ENCODE results near the gene CAMTA1.

The CAMTA1 gene

DNA sequence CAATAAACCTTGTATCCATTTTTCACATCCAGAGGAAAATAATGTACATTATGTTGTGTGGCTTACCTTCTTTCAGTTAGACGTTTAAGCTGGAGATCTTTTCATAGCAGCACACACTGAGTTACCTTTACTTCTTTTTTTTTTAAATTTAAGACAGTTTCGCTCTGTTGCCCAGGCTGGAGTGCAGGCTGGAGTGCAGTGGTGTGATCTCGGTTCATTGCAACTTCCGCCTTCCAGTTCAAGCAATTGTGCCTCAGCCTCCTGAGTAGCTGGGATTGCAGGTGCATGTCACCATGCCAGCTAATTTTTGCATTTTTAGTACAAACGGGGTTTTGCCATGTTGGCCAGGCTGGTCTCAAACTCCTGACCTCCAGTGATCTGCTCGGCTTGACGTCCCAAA is 7.4 kb upstream of the CAMTA1 start:
- no peak for DNase-seq

DNA sequence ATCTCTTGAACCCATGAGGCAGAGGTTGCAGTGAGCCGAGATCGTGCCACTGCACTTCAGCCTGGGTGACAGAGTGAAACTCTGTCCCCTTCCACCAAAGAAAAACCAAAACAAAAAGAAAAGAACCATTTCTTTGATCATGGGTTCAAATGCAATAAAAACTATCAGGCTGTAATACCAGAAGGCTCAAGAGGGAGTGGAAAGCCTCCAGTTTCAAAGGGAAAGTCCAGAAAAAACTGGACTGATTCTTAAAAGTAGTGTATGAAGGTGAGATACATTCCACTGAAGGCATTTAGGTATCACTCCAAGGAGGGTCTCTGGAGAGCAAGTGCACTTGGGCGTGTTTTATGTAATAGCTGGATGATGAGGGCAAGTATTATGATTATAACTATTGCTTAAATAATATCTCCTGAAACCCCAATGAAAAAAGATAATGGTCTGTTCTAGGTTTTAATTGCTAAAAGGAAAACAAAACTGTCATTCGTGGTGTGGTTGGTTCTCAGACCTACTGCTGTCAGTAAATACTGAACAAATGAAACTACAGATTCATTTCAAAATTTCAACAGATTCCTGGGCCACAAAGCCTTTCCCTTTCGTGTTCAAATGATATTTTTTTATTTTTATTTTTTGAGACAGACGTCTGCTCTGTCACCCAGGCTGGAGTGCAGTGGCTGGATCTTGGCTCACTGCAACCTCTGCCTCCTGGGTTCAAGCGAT is 6.0 kb upstream of the CAMTA1 start:
- no peak for DNase-seq

DNA sequence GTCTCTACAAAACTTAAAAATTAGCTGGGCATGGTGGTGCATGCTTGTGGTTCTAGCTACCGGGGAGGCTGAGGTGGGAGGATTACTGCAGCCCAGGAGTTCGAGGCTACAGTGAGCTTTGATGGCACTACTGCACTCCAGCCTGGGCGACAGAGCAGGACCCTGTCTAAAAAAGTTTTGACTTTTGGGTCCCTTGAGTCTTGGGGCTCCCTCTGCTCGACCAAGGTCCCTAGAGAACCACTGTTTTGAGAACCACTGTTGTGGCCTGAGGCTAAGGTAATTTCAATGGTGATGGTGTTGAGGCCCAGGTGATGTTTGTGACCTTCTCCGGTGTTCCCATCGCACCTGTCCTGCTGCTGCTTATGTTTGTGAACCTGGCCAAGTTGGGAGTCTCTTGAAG is 3.1 kb upstream of the CAMTA1 start:
- DNase-seq: no peak

DNA sequence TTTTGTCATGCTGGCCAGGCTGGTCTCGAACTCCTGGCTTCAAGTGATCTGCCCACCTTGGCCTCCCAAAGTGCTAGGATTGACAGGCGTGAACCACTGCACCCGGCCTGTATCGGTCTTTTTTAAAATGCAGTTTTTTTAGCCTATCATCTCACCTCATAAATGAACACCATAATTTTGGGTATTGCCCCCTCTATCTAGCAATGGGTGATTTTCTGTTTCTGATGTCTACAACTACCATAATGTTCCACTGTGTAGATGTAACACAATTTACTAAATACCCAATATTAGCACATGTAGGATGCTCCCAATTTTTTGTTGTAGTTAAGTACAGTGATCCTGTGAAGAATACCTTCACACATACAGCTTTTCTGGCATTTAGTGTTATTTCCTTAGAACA is 2.0 kb upstream of the CAMTA1 start:
- DNase-seq: no peak

DNA sequence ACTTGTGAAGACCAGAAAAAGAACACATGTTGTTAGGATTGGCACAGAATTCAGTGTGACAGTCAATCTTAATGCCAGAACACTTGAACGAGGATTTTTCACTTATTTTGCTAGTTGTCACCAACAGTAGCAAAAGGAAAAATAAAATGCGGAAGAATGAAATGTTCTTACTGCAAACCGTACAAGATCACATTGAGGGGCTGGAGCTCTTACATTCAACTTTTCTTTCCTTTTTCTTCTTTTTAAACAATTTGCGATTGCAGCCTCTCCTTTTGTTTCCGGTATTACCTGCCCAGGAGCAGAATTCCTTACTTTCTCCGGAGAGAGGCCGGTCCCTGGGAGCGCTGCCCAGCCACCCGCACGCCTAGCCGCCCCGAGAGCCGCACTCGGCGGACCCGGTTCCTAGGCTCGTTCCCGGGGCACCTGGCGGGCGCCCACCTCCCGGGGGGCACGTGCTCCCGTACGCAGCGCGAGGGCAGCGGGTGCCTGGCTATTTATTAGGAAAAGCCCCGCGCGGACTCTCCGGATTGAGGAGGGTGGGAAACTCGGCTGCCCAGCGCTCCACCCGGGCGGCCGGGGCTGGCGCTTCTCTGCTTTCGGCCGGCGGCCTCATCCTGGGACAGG is 1.2 kb upstream of the CAMTA1 start:
- DNase-seq: no peak

DNA sequence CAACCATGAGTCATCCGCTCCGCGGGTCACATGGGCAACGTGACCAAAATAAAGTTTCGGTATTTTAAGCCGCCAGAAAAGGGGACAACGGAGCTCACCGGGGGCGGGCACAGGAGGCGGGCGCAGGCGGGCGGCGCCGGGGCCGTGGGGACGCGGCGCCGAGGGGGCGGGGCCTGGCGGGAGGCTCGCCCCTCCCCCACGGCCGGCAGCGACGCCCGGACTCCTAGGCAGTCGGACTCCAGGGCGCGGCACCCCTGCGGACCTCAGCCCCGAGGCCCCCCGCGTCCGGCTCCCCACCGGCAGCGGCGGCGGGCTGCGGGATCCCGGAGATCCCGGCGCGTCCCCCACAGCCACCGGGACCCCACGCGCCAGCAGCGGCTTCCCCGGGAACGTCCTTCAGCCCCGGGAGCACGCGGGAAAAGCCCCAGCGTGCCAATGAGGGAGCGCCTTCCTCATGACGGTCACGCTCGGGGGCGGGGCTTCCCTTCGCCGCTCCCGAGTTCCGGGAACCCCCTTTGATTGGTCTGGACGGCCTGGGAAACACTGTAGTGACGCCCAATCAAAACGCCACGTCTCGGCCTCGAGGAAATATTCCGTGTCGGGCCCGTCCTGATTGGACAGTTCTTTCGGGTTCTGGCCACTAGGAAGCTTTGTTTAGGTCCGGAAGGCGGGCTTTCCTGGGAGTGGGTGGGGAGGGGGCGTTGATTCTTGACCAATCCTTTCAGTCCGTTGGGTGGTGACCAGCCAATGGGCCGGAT is 515 bp upstream of the CAMTA1 start:
- peak; percentile 100 for DNase-seq

DNA sequence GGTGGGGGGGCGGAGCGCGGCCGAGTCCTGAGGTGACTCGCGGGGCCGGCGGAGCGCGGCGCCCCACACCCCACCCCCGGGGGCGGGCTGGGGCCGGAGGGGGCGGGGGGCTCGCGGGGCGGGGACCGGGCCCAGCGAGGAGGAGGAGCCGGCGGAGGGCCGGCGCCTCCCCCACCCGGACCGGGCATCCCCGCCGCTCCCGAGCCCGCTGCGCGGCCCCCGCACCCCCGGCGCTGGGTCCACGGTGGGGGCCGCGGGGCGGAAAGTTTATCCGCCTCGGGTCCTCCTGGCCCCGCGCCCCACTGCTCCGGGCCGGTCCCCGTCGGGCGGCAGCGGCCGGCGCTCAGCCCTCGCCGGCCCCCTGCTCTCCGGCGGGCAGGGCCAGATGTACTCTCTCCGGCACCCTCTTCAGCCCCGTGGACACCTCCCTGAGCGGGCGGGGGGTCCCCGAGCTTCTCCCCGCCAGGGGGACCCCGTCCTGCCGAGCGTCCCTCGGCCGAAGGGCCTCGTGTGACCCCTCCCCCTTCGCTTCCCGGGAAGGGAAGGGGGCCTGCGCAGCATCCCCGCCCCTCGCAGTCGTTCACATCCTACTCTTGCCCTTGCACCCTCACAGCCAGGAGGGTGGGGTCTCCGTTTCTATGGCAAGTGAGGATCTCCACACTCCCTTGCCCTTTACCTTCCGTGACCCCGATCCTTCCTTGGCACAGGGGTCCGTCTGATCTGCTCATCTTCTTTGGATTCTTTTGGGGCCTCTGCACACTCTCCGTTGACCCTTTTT is 663 bp downstream of the CAMTA1 start:
- DNase-seq: peak; percentile 32

DNA sequence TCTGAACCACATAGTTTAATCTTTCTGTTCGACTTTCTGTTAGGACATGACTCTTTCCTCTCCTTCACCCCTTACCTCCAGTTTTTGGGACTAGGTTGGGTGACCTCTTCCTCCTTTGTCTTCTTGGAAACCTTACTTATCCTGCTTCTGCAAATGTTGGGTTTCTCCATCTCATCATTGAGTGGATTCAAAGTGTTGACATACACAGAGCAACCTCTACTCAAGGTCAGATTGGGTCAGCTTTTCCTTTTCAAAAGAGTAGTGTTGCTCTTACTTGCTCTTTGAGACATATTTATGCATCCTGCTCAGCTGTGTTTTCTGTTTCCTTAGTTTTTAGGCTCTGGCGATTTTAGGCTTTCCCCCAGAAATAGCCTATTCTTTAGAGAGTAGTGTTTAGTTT is 3.7 kb downstream of the CAMTA1 start:
- no peak for DNase-seq

DNA sequence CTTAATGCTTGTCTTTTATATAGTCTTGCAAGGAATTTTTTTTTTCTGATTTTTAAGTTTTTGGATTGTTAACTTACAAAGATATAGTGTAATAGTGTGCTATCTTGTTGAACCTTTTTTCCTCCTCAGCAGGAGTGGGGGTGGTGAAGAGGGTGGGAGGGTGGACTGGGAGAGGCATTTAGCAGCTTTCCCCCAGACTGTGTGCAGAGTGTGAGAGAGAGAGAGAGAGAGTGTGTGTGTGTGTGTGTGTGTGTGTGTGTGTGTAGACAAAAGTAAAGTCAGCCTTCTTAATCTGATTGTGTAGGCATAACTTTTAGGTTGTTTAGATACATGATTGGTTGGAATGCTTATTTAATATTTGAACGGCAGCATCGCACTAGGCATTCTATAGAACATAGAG is 4.9 kb downstream of the CAMTA1 start:
- DNase-seq: no peak

DNA sequence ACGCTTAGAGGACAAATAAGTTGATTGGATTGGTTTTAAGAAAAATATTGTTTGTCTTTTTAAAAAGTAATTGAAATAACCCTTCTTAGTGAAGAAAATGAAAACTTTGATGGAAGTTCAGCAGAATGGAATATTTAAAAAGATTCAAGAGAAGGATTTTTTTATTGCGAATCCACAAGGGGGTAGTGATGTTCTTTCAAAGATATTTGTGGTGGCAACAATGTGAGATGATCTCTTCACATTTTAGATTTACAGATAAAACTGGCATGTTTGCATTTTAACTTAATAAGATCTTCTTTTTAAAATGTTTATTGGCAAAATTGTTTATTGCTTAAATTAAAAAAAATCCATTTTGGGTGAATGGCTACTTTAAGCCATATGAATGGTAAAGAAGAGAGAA is 8.9 kb downstream of the CAMTA1 start:
- DNase-seq: no peak

DNA sequence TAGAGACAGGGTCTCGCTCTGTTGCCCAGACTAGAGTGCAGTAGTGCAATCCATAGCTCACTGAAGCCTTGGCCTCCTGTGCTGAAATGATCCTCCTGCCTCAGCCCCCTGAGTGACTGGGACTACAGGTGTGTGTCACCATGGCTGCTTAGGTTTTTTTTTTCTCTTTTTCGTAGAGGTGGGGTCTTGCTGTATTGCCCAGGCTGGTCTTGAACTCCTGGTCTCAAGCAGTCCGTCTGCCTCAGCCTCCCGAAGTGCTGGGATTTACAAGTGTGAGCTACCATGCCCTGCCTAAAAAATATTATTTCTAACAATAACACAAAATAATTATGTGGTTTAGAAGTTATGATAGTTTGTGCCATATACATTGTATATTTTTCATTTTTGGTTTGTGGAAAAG is 9.9 kb downstream of the CAMTA1 start:
- DNase-seq: no peak

DNA sequence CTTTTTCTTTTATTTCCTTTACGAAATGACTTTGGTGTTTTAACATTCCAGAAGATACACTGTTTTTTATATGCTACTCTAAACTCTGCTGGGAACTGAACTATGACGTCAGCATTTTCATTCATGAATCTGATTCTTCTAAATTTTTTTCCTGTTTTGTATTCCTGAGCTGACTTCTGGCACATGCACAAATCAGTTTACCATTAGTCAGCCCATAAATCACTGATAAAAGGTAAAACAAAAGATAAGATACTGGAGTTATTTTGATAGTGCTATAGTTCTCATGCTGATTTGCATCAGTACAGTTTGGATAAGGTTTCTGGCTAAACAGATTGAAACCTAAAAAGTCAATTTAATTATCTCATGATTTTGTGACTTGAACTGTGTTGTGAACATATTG is 10.4 kb downstream of the CAMTA1 start:
- no peak for DNase-seq

DNA sequence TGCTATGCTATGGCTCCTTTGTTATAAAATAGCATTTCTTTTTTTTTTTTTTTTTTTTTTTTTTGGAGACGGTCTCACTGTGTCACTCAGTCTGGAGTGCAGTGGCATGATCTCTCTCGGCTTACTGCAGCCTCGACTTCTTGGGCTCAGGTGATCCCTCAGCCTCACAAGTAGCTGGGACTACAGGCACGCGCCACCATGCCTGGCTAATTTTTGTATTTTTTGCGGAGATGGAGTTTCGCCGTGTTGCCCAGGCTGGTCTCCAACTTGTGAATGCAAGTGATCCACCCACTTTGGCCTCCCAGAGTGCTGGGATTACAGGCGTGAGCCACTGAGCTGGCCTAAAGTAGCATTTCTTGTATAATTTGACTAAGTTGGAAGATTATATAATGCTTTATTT is 10.8 kb downstream of the CAMTA1 start:
- no peak for DNase-seq

DNA sequence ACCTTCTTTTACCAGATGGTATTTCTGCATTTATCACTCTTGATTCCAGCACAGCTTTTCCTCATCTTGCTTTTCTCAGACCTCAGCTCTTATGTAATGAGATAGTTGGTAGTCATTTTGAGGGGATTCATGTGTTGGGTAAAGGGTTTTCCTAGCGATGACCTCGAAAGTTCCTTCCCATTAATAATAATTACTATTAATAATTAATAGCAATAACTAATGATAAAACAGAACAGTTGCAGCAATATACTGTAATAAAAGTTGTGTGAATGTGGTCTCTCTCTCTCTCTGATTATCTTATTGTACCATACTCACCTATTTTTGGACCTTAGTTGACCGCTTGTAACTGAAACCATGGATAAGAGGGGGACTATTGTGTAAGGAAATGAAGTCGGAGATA is 14.2 kb downstream of the CAMTA1 start:
- no peak for DNase-seq

DNA sequence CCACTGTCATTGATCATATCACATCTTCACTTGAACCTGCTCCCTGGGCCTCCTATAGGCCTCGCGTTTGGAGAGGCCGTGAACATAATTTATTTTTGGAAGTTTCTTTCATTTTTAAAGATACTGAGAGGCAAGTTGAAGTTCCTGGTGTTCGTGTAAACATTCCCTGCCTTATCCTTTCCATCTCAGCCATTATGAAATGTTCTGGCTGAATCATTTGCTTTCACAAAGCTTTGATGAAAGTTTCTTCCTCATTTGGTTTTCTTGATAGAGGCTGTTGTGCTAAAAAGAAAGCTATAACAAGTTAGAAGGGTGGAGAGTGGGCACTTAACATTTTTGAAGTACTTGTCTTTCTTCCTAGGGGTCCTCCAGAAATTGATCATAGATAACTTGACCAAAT is 15.5 kb downstream of the CAMTA1 start:
- no peak for DNase-seq

DNA sequence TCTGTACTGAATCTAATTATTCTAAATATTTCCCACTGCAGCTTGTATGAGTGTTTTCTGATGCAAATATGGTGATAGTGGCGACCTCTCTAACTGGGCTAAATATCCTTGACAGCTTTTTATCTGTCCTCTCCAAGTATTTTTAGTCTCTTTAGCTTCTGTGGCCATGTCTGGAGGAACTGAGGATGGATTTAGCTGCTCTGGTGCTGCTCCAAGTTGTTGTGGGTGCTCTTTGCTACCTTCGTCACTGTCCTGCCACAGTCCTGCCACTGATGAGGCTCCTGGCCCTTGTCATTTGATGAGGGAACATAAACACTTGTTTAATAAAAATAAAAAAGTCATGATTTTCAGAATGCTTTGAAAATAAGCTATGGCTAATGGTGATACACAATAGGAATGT is 15.9 kb downstream of the CAMTA1 start:
- no peak for DNase-seq

DNA sequence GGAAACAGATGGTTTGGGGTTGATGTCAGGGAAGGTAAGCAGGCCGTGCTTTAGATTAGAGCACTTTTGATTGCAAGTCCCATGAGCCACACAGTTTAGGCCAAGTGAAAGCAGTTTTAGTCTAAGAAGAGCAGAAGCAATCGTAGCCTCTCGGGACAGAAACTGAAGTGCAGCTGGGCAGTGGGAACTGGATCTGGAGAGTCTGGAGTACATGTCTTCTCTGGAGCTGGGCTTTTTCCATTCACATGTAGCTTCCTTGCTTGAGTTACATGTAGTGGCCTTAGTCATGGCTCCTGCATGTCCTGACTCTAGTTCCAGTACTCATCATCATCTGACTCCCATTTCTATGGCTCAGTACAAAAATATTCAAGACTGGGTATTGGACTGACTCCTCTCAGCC is 16.7 kb downstream of the CAMTA1 start:
- no peak for DNase-seq

DNA sequence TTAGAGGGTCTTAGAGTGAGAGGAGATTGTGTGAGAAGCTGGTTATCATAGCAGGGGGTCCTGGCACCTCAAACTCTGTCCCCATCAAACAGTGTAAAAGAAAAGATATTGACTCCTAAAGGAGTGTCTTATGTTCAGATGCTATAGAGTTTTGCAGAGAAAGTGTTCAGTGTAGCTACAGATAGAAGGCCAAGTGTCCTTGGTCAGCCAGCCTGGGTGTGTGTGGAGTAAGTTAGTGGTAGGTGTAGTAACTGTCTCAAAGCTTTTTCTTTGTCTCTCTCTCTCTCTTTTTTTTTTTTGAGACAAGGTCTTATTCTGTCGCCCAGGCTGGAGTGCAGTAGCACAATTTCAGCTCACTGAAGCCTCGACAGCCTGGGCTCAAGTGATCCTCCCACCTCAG is 17.2 kb downstream of the CAMTA1 start:
- no peak for DNase-seq

DNA sequence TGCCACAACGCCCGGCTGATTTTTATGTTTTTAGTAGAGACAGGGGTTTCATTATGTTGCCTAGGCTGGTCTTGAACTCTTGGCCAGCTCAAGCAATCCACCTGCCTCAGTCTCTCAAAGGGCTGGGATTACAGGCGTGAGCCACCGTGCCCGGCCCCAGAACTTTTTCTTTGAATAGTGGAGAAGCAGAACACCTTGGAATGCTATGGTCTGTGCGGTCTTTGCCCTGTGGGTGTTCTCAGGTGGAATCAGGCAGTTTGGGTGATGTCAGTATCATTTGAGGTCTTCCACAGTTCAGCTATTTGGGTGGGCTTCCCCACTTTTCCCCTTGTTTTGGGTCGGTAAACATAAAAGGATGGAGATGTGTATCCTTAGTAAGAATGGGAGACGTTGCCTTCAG is 17.6 kb downstream of the CAMTA1 start:
- DNase-seq: no peak

DNA sequence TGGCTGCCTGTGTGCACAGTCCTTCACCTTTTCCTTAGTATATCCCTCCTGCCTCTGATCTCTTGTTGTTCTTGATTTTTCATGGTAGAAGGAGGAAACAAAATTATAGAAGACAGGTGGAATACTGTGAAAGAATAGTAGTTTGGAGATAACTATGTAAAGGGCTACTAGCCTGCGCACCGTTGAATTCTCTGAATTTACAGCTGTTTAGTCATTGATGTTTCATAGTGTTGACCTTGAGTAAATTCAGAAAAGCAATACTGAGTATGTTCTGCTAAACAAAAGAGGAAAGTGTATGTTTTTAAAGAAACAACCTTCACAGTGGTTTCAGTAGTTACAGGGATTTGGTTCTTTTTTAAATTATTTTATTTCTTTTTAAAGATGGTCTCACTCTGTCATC is 18.1 kb downstream of the CAMTA1 start:
- no peak for DNase-seq

DNA sequence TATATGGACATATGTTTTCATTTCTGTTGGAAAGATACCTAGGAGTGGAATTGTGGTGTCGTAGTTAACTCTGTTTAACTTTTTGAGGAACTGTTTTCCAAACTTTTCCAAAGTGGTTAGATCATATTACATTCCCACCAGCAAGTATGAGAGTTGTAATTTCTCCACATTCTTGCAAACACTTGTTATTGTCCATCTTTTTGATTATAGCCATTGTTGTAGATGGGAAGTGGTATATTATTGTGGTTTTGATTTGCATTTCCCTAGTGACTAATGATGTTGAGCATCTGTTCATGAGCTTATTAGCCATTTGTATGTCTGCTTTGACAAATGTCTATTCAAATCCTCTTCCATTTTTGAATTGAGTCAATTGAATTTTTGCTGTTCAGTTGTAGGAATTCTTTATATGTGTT is 19.8 kb downstream of the CAMTA1 start:
- no peak for DNase-seq

DNA sequence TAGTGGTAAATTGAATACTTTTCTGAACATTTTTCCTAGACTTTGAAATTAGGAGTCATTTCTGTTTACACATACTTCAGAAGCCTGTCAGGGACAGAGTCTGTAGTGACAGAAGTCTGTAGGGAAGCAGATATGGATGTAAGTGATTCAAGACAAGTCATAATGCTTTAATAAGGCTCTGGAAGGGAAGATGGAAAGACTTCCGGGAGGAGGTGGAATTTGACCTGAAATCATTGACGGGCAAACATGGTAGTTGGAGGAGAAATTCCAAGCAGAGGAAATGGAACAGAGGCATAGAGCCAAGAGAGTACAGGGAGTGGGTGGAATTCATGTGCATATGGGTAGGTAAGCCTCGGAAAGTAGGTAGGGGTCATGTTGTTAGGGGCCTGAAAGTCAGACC is 22.5 kb downstream of the CAMTA1 start:
- DNase-seq: no peak

DNA sequence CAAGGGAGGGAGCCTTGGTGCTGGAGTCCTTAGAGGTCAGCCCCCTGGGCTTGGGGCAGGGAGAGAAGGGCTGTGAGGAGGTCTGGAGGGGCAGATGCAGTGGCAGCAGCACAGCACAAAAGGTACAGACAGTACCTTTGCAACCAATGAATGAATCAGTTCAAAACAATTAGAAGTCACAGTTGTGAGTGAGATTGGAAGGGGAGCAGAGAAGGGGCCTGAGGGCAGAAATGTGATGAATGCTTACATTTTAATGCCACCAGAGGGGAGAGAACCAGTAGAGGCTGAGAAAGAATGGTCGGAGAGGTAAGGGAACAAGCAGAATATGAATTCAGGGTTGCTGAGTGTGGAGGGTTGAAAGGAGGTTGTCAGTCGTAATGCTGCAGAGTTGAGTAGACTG is 24.2 kb downstream of the CAMTA1 start:
- DNase-seq: no peak

Measured in NCI-H1105 (cell line).